DND-41 (cell line): Measurements from ENCODE around the gene YWHAG.

Experiments
- EZH2 ChIP-seq: IDR thresholded peaks from 3 replicates; pipeline ENCODE4 v1.6.1; 2012; ENCODE audit warnings: borderline replicate concordance, low read depth, mild to moderate bottlenecking, moderate library complexity, low read length, inconsistent platforms; ENCODE audit not compliant: severe bottlenecking
- TF ChIP-seq, protein P1 (sequence below): IDR thresholded peaks from 2 replicates; pipeline ENCODE4 v1.5.1; 2012; ENCODE audit warnings: borderline replicate concordance, low read length, moderate library complexity, mild to moderate bottlenecking; ENCODE audit not compliant: poor library complexity, severe bottlenecking; ENCODE audit errors: extremely low read depth

DNA sequence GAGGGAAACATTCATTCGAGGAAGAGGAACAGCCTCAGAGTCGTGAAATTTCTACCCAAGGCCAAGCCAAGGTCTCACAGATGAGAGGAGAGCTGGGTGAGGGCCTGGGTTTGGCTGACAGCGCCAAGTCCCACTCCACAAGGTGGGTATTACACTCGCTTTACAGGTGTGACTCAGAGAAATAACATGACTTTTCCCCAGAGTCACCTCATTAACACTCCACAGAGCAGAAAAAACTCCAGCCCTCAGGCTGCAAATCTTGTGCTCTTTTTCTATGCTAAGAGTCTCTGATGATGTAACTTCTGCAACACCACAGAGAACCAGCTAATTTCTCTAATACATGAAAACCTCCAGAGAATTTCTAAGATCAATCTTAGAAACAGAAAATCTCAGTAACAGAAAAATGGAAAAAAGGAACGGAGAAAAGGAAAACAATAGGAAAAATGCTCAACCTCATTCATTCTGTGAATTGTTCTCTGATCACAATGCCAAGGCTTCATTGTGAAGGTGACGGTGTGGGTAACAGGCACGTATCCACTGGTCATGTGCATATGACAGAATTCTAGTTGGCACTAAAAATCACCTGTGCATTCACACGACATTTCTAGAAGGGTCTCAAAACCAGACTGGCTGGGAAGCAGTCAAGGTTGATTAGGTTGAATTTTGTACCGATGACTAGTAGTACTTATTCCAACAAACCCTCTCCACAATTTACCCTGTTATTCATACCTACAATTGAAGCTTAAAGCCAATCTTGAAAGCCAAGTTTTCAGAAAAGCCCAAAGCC, 20.3 kb downstream of the YWHAG start:
- no peak for TF ChIP-seq EZH2
- TF ChIP-seq, protein P1, sequence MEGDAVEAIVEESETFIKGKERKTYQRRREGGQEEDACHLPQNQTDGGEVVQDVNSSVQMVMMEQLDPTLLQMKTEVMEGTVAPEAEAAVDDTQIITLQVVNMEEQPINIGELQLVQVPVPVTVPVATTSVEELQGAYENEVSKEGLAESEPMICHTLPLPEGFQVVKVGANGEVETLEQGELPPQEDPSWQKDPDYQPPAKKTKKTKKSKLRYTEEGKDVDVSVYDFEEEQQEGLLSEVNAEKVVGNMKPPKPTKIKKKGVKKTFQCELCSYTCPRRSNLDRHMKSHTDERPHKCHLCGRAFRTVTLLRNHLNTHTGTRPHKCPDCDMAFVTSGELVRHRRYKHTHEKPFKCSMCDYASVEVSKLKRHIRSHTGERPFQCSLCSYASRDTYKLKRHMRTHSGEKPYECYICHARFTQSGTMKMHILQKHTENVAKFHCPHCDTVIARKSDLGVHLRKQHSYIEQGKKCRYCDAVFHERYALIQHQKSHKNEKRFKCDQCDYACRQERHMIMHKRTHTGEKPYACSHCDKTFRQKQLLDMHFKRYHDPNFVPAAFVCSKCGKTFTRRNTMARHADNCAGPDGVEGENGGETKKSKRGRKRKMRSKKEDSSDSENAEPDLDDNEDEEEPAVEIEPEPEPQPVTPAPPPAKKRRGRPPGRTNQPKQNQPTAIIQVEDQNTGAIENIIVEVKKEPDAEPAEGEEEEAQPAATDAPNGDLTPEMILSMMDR: no peak
